Melanocyte of skin (primary cell): Measurements from ENCODE around the gene LDOC1. TPM values are rescaled to one million over a fixed set of nuclear protein-coding genes. Genes with fewer than 3 reads are reported as not detected.

Experiments
- total RNA-seq, 2 donors: library from RNA; depleted of rRNA; stranded (reverse); fragments of >200 nt; gene quantifications; 2 replicates each; pipeline ENCODE4 v1.2.3, GENCODE V29; 2012

LDOC1 gene
- 1 to 10 TPM; 2.4 to 3.3 TPM for total RNA-seq

GRCh38 chrX:141176586-141177451, at the start of gene LDOC1:
LDOC1 (minus strand) TSS chrX:141177129; CDS start chrX:141177021, 108 bp downstream.

Other genes starting within 250 kb of the LDOC1 start
- not detected for gene SPANXB1, start 174.5 kb downstream of the LDOC1 start, total RNA-seq
- gene SPANXC, start 65.4 kb upstream of the LDOC1 start, total RNA-seq = not detected